COLO829 (cell line): Measurements from ENCODE around the gene WASL.
"Not testable (repeated sequence)": the region's sequence is repeated elsewhere in the genome, so short reads cannot be mapped to it uniquely, and the experiment has no call there.

Experiments
- DNase-seq: peaks from one replicate; pipeline ENCODE4 v3.0.0; 2012; ENCODE audit warnings: low spot score

The WASL gene

GRCh38 chr7:123769371-123769770 is 20.6 kb upstream of the WASL start:
- DNase-seq = peak; percentile 83

- DNase-seq = no peak
These were observed 19.7 kb upstream of the WASL start for GRCh38 chr7:123768493-123768892.

- no peak for DNase-seq
These were observed 14.4 kb upstream of the WASL start for GRCh38 chr7:123763191-123763661.

- DNase-seq = no peak
These were observed 12.9 kb upstream of the WASL start for GRCh38 chr7:123761729-123762128.

- no peak for DNase-seq
These were observed 8.3 kb upstream of the WASL start for GRCh38 chr7:123757095-123757494.

- no peak for DNase-seq
These were observed 6.5 kb upstream of the WASL start for GRCh38 chr7:123755338-123755737.

GRCh38 chr7:123754271-123754871 is 5.6 kb upstream of the WASL start:
- no peak for DNase-seq

- DNase-seq = no peak
These were observed 3.7 kb upstream of the WASL start for GRCh38 chr7:123752534-123752933.

GRCh38 chr7:123751821-123752220 is 3.0 kb upstream of the WASL start:
- DNase-seq = peak; percentile 57

- DNase-seq = no peak
These were observed 1.8 kb upstream of the WASL start for GRCh38 chr7:123750389-123751230.

GRCh38 chr7:123749537-123749857 is 694 bp upstream of the WASL start:
- peak; percentile 82 for DNase-seq

- DNase-seq = peak; percentile 46
These were observed 551 bp downstream of the WASL start for GRCh38 chr7:123748171-123748733.

GRCh38 chr7:123747620-123748141 is 1.1 kb downstream of the WASL start:
- peak; percentile 79 for DNase-seq

- no peak for DNase-seq
These were observed 1.8 kb downstream of the WASL start for GRCh38 chr7:123746931-123747488.

GRCh38 chr7:123746055-123746454 is 2.7 kb downstream of the WASL start:
- DNase-seq = no peak

GRCh38 chr7:123745437-123745836 is 3.4 kb downstream of the WASL start:
- no peak for DNase-seq

GRCh38 chr7:123744416-123744815 is 4.4 kb downstream of the WASL start:
- DNase-seq = no peak

GRCh38 chr7:123741940-123742339 is 6.9 kb downstream of the WASL start:
- DNase-seq = no peak

- DNase-seq = no peak
These were observed 10.0 kb downstream of the WASL start for GRCh38 chr7:123738808-123739207.

GRCh38 chr7:123738356-123738755 is 10.4 kb downstream of the WASL start:
- no peak for DNase-seq

- DNase-seq = not testable (repeated sequence)
These were observed 11.6 kb downstream of the WASL start for GRCh38 chr7:123737168-123737674.

GRCh38 chr7:123735539-123735938 is 13.3 kb downstream of the WASL start:
- DNase-seq = no peak

- DNase-seq = no peak
These were observed 14.3 kb downstream of the WASL start for GRCh38 chr7:123734498-123734897.
